Smooth muscle cell (in vitro differentiated cells): ENCODE measurements around the gene NFE2L1. TPM values are rescaled to one million over a fixed set of nuclear protein-coding genes. Genes with fewer than 3 reads are reported as not detected.
"Not testable (repeated sequence)": the region's sequence is repeated elsewhere in the genome, so short reads cannot be mapped to it uniquely, and the experiment has no call there.

Experiments used
- DNase-seq: peaks from one replicate; lab custom pipeline; 2025; ENCODE audit not compliant: unreplicated experiment; lab: John Stamatoyannopoulos, UW
- H2AFZ ChIP-seq: fragments of 200-600 bp; sonication (generic); 2 replicates; pipeline ENCODE4 v1.6.0; 2016; ENCODE audit warnings: antibody characterized with exemption, low read depth, mild to moderate bottlenecking
- H3F3A ChIP-seq: fragments of 200-600 bp; sonication (generic); 2 replicates; pipeline ENCODE4 v1.6.0; 2017; ENCODE audit warnings: antibody characterized with exemption, low read depth
- H3K27ac ChIP-seq: fragments of 200-600 bp; sonication (generic); 2 replicates; pipeline ENCODE4 v1.5.1; 2016; ENCODE audit warnings: low read depth, mild to moderate bottlenecking
- H3K27me3 ChIP-seq: fragments of 200-600 bp; sonication (generic); 2 replicates; pipeline ENCODE4 v1.6.1; 2016; ENCODE audit warnings: low read depth, mild to moderate bottlenecking
- H3K36me3 ChIP-seq: fragments of 200-600 bp; sonication (generic); 2 replicates; pipeline ENCODE4 v1.5.1; 2016; ENCODE audit warnings: low read depth
- H3K4me1 ChIP-seq: fragments of 200-600 bp; sonication (generic); 2 replicates; pipeline ENCODE4 v1.5.1; 2016; ENCODE audit warnings: low read depth
- H3K4me2 ChIP-seq: fragments of 200-600 bp; sonication (generic); 2 replicates; pipeline ENCODE4 v1.6.0; 2016; ENCODE audit warnings: mild to moderate bottlenecking
- H3K4me3 ChIP-seq: fragments of 200-600 bp; sonication (generic); 2 replicates; pipeline ENCODE4 v1.5.1; 2016; ENCODE audit warnings: mild to moderate bottlenecking
- H3K79me2 ChIP-seq: fragments of 200-600 bp; sonication (generic); 2 replicates; pipeline ENCODE4 v1.6.0; 2016; ENCODE audit warnings: low read depth, mild to moderate bottlenecking
- H3K9ac ChIP-seq: fragments of 200-600 bp; sonication (generic); 2 replicates; pipeline ENCODE4 v1.6.0; 2016; ENCODE audit warnings: low read depth
- H3K9me3 ChIP-seq: fragments of 200-600 bp; sonication (generic); replicated peaks from 2 replicates; pipeline ENCODE4 v1.5.1; 2016; ENCODE audit warnings: low read depth
- H4K20me1 ChIP-seq: fragments of 200-600 bp; sonication (generic); 2 replicates; pipeline ENCODE4 v1.6.0; 2016; ENCODE audit warnings: low read depth
- WGBS: methylation state at CpG from one replicate; pipeline ENCODE4 v1.1.7; 2016; ENCODE audit warnings: low lambda C conversion rate; 5-methylcytosine and 5-hydroxymethylcytosine counted together
- polyA plus RNA-seq: library from polyadenylated mRNA; unstranded; fragments of >200 nt; fragmentation: Nextera tagmentation; extraction: Ambion mirVana; gene quantifications from 2 replicates; pipeline ENCODE4 v1.2.1, GENCODE V29; 2016
- total RNA-seq: library from RNA; depleted of rRNA; stranded (reverse); fragments of >200 nt; gene quantifications from 2 replicates; pipeline ENCODE4 v1.2.3, GENCODE V29; 2014
- TF ChIP-seq, protein P1 (sequence below): fragments of 200-600 bp; sonication (generic); IDR thresholded peaks from 2 replicates; pipeline ENCODE4 v1.5.1; 2017; ENCODE audit warnings: borderline replicate concordance, mild to moderate bottlenecking, antibody characterized with exemption; ENCODE audit not compliant: insufficient read depth, poor library complexity, severe bottlenecking

The NFE2L1 gene
- total and polyA plus RNA-seq, 2 experiments from 2014 or later = 61.0 to 103 TPM

- H3F3A ChIP-seq = peaks cover 18% of the 10 kb centered on the region
- peak overlapping the region; percentile 34 for H3K27ac ChIP-seq
- no peak overlapping the region for H3K4me2 ChIP-seq
Observed at GRCh38 chr17:48074322-48075081, 26.3 kb downstream of the NFE2L1 start.

GRCh38 chr17:48077152-48077551 lies 29.0 kb downstream of the NFE2L1 start:
- not testable (repeated sequence) for H3K9me3 ChIP-seq, H3K4me3 ChIP-seq, H3K27me3 ChIP-seq, H3K36me3 ChIP-seq, DNase-seq, H3K9ac ChIP-seq, H3K4me1 ChIP-seq, H3K4me2 ChIP-seq, H3K27ac ChIP-seq, H2AFZ ChIP-seq
- 96% methylated on average over 10 of the region's 10 CpGs for WGBS
- Histone ChIP-seq H4K20me1 (peaks cover 56% of the 10 kb centered on the region), H3F3A (peaks cover 18% of the 10 kb centered on the region), H3K79me2 (peaks cover 45% of the 10 kb centered on the region)

More at GRCh38 chr17:48074322-48075081, 26.3 kb downstream of the NFE2L1 start:
- no peak overlapping the region for H3K4me3 ChIP-seq
- no peak overlapping the region for H3K9ac ChIP-seq
- peaks cover 23% of the 10 kb centered on the region for H3K79me2 ChIP-seq
- peaks cover 31% of the 10 kb centered on the region for H4K20me1 ChIP-seq
- WGBS = 71% methylated on average over 7 of the region's 7 CpGs
- H3K27me3 ChIP-seq = no peaks in the 10 kb centered on the region
- peaks cover 2% of the 10 kb centered on the region for H3K36me3 ChIP-seq
- H2AFZ ChIP-seq = no peak overlapping the region
- TF ChIP-seq, protein P1, sequence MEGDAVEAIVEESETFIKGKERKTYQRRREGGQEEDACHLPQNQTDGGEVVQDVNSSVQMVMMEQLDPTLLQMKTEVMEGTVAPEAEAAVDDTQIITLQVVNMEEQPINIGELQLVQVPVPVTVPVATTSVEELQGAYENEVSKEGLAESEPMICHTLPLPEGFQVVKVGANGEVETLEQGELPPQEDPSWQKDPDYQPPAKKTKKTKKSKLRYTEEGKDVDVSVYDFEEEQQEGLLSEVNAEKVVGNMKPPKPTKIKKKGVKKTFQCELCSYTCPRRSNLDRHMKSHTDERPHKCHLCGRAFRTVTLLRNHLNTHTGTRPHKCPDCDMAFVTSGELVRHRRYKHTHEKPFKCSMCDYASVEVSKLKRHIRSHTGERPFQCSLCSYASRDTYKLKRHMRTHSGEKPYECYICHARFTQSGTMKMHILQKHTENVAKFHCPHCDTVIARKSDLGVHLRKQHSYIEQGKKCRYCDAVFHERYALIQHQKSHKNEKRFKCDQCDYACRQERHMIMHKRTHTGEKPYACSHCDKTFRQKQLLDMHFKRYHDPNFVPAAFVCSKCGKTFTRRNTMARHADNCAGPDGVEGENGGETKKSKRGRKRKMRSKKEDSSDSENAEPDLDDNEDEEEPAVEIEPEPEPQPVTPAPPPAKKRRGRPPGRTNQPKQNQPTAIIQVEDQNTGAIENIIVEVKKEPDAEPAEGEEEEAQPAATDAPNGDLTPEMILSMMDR = peak; percentile 73
- peak; percentile 9 for DNase-seq
- H3K9me3 ChIP-seq = no peaks in the 10 kb centered on the region
- no peaks in the 10 kb centered on the region for H3K4me1 ChIP-seq

- Histone ChIP-seq H3K4me3 (no peak overlapping the region), H2AFZ (no peak overlapping the region), H3F3A (no peaks in the 10 kb centered on the region), H3K4me1 (no peaks in the 10 kb centered on the region), H3K27ac (no peak overlapping the region), H3K27me3 (no peaks in the 10 kb centered on the region), H3K9me3 (no peaks in the 10 kb centered on the region), H3K4me2 (no peak overlapping the region), H3K9ac (no peak overlapping the region), H3K36me3 (no peaks in the 10 kb centered on the region), H4K20me1 (peaks cover 95% of the 10 kb centered on the region), H3K79me2 (peaks cover 80% of the 10 kb centered on the region)
- TF ChIP-seq, protein P1 = no peak
- WGBS = 87% methylated on average over 5 of the region's 5 CpGs
- DNase-seq = no peak
Observed at GRCh38 chr17:48081858-48082257, 33.7 kb downstream of the NFE2L1 start.

DNA sequence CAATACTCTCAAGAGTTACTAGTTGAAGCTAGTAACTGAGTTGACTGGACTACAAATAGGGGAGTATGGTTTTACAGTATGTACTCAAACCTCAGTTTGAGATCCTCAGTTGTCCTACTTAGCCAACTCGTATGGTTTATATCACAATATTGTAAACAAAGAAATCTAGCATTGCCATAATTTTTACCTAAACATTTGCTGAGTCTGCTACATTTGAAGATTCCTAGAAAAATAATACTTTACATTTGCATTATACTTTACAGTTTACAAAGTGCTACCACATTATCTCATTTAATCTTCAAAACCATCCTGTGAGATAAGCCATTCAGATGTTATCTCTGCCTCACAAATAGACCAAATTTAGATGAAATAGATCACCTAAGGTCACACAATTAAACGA lies 36.8 kb downstream of the NFE2L1 start:
- 79% methylated on average over 2 of the region's 2 CpGs for WGBS
- TF ChIP-seq, protein P1 = no peak
- H3K4me2 ChIP-seq = no peak overlapping the region
- H3K27ac ChIP-seq = no peak overlapping the region
- peaks cover 97% of the 10 kb centered on the region for H4K20me1 ChIP-seq
- H3K9me3 ChIP-seq = no peaks in the 10 kb centered on the region
- no peaks in the 10 kb centered on the region for H3K27me3 ChIP-seq
- H3F3A ChIP-seq = no peaks in the 10 kb centered on the region
- no peak for DNase-seq
- no peak overlapping the region for H3K9ac ChIP-seq
- no peaks in the 10 kb centered on the region for H3K36me3 ChIP-seq
- H3K4me3 ChIP-seq = no peak overlapping the region
- no peak overlapping the region for H2AFZ ChIP-seq
- peaks cover 88% of the 10 kb centered on the region for H3K79me2 ChIP-seq
- H3K4me1 ChIP-seq = no peaks in the 10 kb centered on the region
